Activated B cell treated with CpG ODN at 0.5 μM for 24 hours (primary cell): ENCODE measurements around the gene SLC10A3. TPM values are rescaled to one million over a fixed set of nuclear protein-coding genes. Genes with fewer than 3 reads are reported as not detected.
A peak's percentile ranks its signal among the peaks of the same experiment; 100 is the strongest.

Source experiments
- ATAC-seq: fragments of 200-7000 bp; cut with Tn5 transposase; one replicate; pipeline ENCODE4 v1.10.0; 2021; ENCODE audit warnings: low read depth, mild to moderate bottlenecking, moderate library complexity
- CTCF ChIA-PET: fragments of 350-600 bp; sonication (Branson Sonifier 250); formaldehyde crosslinking; loops from one replicate; lab custom pipeline; 2021; ENCODE audit warnings: antibody characterized with exemption; lab: Charles Lee
- POLR2A ChIA-PET: fragments of 350-600 bp; sonication (Branson Sonifier 250); formaldehyde crosslinking; loops from one replicate; lab custom pipeline; 2021; ENCODE audit warnings: antibody characterized with exemption; lab: Charles Lee
- DNase-seq: peaks from one replicate; pipeline ENCODE4 v3.0.0; 2022
- H3K27ac Mint-ChIP-seq: one replicate; pipeline ENCODE4 v1.8.0; 2020; ENCODE audit warnings: mixed read lengths
- H3K27me3 Mint-ChIP-seq: one replicate; pipeline ENCODE4 v1.8.0; 2021; ENCODE audit warnings: mixed read lengths
- H3K36me3 Mint-ChIP-seq: one replicate; pipeline ENCODE4 v1.8.0; 2021; ENCODE audit warnings: low read depth, mixed read lengths
- H3K4me1 Mint-ChIP-seq: one replicate; pipeline ENCODE4 v1.8.0; 2021; ENCODE audit warnings: mixed read lengths
- H3K4me3 Mint-ChIP-seq: one replicate; pipeline ENCODE4 v1.8.0; 2020; ENCODE audit warnings: mild to moderate bottlenecking, mixed read lengths
- H3K9me3 Mint-ChIP-seq: one replicate; pipeline ENCODE4 v1.8.0; 2020; ENCODE audit warnings: mixed read lengths
- intact Hi-C: fragments of 100-400 bp; cut with micrococcal nuclease; formaldehyde crosslinking; loops from one replicate; pipeline ENCODE4 v1.15.1; 2024
- total RNA-seq: library from RNA; stranded (reverse); gene quantifications from 2 replicates; pipeline ENCODE4 v1.2.3, GENCODE V29; 2022
- TF ChIP-seq, protein P1 (sequence below): fragments of 200-600 bp; IDR thresholded peaks from one replicate; pipeline ENCODE4 v1.8.0; 2022; ENCODE audit warnings: antibody characterized with exemption, mild to moderate bottlenecking

The SLC10A3 gene
- total RNA-seq, 1 donor from 2014 or later: 13.4 TPM

DNA sequence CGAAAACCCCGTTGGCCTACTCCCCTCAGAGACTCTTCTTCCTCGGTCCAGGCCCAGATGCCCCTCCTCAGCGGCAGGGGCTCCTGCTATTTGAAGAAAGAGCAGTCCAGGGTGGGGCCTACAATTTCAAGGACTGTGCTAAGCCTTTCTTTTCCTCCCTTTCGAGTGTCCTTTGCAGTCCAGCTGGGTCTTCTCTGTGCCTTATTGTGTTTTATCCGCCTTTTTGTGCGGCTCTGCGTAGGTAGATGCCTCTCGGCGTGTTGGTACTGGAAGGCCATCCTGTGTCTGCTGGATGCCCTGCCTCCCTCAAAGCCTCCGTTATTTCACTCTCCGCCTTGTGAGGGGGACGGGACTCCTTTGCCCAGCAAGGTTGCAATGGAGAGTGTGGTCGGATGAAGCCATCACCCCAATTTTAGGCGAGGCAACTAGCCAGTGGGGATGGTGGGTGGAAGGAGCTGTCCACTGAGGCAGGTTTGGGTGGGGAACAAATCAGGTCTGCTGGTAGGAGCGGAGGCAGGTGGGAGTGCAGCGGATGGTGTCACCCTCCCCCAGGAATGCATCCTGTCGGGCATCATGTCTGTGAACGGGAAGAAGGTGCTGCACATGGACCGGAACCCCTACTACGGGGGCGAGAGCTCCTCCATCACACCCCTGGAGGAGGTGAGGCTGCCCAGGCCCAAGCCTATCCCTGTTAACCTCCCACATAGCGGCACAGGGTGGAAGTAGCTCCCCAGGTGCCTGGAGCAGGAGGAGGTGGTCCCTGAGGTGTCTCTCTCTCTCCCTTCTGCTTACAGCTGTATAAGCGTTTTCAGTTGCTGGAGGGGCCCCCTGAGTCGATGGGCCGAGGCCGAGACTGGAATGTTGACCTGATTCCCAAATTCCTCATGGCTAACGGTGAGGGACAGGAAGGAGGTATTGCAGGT, 52.2 kb downstream of the SLC10A3 start:
- CTCF ChIA-PET: no interaction called here
- no peak for ATAC-seq

More for the DNA sequence above, 52.2 kb downstream of the SLC10A3 start:
- Mint-ChIP-seq H3K4me3 (peak overlapping the region; percentile 88), H3K27me3 (no peaks in the 10 kb centered on the region), H3K27ac (peak overlapping the region; percentile 65), H3K36me3 (peaks cover 44% of the 10 kb centered on the region), H3K9me3 (no peaks in the 10 kb centered on the region), H3K4me1 (peaks cover 22% of the 10 kb centered on the region)
- TF ChIP-seq, protein P1, sequence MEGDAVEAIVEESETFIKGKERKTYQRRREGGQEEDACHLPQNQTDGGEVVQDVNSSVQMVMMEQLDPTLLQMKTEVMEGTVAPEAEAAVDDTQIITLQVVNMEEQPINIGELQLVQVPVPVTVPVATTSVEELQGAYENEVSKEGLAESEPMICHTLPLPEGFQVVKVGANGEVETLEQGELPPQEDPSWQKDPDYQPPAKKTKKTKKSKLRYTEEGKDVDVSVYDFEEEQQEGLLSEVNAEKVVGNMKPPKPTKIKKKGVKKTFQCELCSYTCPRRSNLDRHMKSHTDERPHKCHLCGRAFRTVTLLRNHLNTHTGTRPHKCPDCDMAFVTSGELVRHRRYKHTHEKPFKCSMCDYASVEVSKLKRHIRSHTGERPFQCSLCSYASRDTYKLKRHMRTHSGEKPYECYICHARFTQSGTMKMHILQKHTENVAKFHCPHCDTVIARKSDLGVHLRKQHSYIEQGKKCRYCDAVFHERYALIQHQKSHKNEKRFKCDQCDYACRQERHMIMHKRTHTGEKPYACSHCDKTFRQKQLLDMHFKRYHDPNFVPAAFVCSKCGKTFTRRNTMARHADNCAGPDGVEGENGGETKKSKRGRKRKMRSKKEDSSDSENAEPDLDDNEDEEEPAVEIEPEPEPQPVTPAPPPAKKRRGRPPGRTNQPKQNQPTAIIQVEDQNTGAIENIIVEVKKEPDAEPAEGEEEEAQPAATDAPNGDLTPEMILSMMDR: no peak
- intact Hi-C loops: loop anchor here (2.0 to 5.0 kb wide), 3 partner anchors 19 to 41 kb away; partner anchors contain the start of genes LAGE3 and RPL10
- POLR2A ChIA-PET: interaction anchor here (0.7 to 1.9 kb wide), 5 partner anchors 14 to 89 kb away, joined by 3 to 6 read pairs (median 4); no protein-coding TSS in a partner anchor
- DNase-seq: no peak

Other genes starting within 250 kb of the SLC10A3 start
- not detected in 2 replicates for gene OPN1MW3, start 233.0 kb downstream of the SLC10A3 start, total RNA-seq
- gene TEX28, start 195.5 kb downstream of the SLC10A3 start, total RNA-seq: not detected in 2 replicates
- not detected in 2 replicates for gene TKTL1, start 194.8 kb downstream of the SLC10A3 start, total RNA-seq
- gene FLNA, start 116.0 kb downstream of the SLC10A3 start, total RNA-seq: 605 and 679 TPM in 2 replicates
- 68.4 and 70.2 TPM in 2 replicates for gene EMD, start 111.3 kb downstream of the SLC10A3 start, total RNA-seq
- gene RPL10, start 92.3 kb downstream of the SLC10A3 start, total RNA-seq: 5,113 and 5,534 TPM in 2 replicates
- 15.3 and 15.8 TPM in 2 replicates for gene DNASE1L1, start 81.4 kb downstream of the SLC10A3 start, total RNA-seq
- 50.5 and 66.1 TPM in 2 replicates for gene TAFAZZIN, start 79.1 kb downstream of the SLC10A3 start, total RNA-seq
- 36.6 and 38.8 TPM in 2 replicates for gene ATP6AP1, start 62.0 kb downstream of the SLC10A3 start, total RNA-seq
- 112 and 127 TPM in 2 replicates for gene GDI1, start 53.5 kb downstream of the SLC10A3 start, total RNA-seq
- gene FAM50A, start 46.5 kb downstream of the SLC10A3 start, total RNA-seq: 52.5 and 56.0 TPM in 2 replicates
- gene PLXNA3, start 32.3 kb downstream of the SLC10A3 start, total RNA-seq: 58.9 and 69.5 TPM in 2 replicates
- gene LAGE3, start 11.3 kb downstream of the SLC10A3 start, total RNA-seq: 16.6 and 18.9 TPM in 2 replicates
- gene UBL4A, start 4.0 kb downstream of the SLC10A3 start, total RNA-seq: 20.4 and 20.9 TPM in 2 replicates
- 30.0 and 36.1 TPM in 2 replicates for gene FAM3A, start 25.6 kb upstream of the SLC10A3 start, total RNA-seq
- 77.1 and 84.6 TPM in 2 replicates for gene G6PD, start 56.2 kb upstream of the SLC10A3 start, total RNA-seq
- gene IKBKG, start 57.0 kb upstream of the SLC10A3 start, total RNA-seq: 52.9 and 61.1 TPM in 2 replicates
- not detected in 2 replicates for gene CTAG1A, start 94.5 kb upstream of the SLC10A3 start, total RNA-seq
- not detected in 2 replicates for gene CTAG1B, start 128.7 kb upstream of the SLC10A3 start, total RNA-seq
- gene CTAG2, start 162.9 kb upstream of the SLC10A3 start, total RNA-seq: not detected in 2 replicates